ENCODE data around the gene CRYL1.

CRYL1 gene

GRCh38 chr13:20534038-20534608 is 8.5 kb upstream of the CRYL1 start:
- no peak overlapping the region for H3K4me3 ChIP-seq (ENCODE audit: low read length)
- no peak for DNase-seq (ENCODE audit: low read depth)
- TF ChIP-seq, protein P1, sequence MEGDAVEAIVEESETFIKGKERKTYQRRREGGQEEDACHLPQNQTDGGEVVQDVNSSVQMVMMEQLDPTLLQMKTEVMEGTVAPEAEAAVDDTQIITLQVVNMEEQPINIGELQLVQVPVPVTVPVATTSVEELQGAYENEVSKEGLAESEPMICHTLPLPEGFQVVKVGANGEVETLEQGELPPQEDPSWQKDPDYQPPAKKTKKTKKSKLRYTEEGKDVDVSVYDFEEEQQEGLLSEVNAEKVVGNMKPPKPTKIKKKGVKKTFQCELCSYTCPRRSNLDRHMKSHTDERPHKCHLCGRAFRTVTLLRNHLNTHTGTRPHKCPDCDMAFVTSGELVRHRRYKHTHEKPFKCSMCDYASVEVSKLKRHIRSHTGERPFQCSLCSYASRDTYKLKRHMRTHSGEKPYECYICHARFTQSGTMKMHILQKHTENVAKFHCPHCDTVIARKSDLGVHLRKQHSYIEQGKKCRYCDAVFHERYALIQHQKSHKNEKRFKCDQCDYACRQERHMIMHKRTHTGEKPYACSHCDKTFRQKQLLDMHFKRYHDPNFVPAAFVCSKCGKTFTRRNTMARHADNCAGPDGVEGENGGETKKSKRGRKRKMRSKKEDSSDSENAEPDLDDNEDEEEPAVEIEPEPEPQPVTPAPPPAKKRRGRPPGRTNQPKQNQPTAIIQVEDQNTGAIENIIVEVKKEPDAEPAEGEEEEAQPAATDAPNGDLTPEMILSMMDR (IDR thresholded peaks at IDR 0.05; ENCODE audit: insufficient read depth, low read depth, low read length, missing control alignments): no peak

DNA sequence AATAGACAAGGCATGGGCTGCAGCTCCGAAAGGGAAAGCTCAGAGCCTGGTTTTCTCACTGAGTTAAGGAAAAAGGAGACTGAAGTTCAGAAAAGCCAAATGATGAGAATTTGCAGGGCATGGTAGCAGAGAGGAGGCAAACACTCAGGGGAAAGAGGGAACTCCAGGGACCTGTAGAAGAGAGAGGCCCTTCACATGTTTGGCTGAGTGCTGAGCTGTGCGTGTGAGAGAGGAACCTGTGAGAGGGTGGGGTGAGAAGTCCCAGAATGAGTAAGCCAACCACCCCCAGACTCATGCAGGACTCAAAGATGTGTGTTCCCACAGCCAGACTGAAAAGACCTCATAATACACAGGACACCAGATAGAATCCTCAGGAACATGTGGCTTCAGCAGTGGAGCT is 2.8 kb upstream of the CRYL1 start:
- TF ChIP-seq, protein P1 (IDR thresholded peaks at IDR 0.05; ENCODE audit: insufficient read depth, low read depth, low read length, missing control alignments): no peak

GRCh38 chr13:20526664-20527063 is 1.0 kb upstream of the CRYL1 start:
- H3K4me3 ChIP-seq (ENCODE audit: low read length): peak overlapping the region; percentile 69
- TF ChIP-seq, protein P1 (IDR thresholded peaks at IDR 0.05; ENCODE audit: insufficient read depth, low read depth, low read length, missing control alignments): no peak
- no peak for DNase-seq (ENCODE audit: low read depth)

More for the DNA sequence above, 2.8 kb upstream of the CRYL1 start:
- DNase-seq (ENCODE audit: low read depth): no peak
- H3K4me3 ChIP-seq (ENCODE audit: low read length): no peak overlapping the region

DNA sequence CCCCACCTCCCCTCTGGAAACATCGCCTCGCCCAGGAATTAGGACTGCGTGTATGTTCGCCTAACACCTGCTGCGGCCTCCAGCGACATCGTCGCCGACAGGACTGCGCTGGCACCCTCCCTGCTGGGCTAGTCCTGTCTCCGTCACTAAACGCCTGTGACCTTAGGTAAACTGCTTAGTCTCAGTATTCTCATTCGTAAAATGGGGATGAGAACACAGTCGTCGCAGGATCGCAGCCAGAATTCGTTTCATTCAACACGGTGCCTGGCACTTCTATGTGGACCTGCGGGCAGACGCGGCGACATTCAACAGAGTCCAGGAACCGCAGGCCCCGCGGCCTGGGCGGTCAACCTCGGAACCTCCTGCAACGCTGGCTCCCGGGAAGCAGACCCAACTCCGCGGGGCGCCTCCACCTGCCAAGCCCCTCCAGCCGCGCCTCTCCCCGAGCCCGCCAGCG is 485 bp downstream of the CRYL1 start:
- TF ChIP-seq, protein P1 (IDR thresholded peaks at IDR 0.05; ENCODE audit: insufficient read depth, low read depth, low read length, missing control alignments): no peak
- peak overlapping the region; percentile 69 for H3K4me3 ChIP-seq (ENCODE audit: low read length)
- peak; percentile 6 for DNase-seq (ENCODE audit: low read depth)

- no peak for DNase-seq (ENCODE audit: low read depth)
- no peak overlapping the region for H3K4me3 ChIP-seq (ENCODE audit: low read length)
- TF ChIP-seq, protein P1 (IDR thresholded peaks at IDR 0.05; ENCODE audit: insufficient read depth, low read depth, low read length, missing control alignments): no peak
These were observed 4.1 kb downstream of the CRYL1 start for GRCh38 chr13:20521364-20522115.

GRCh38 chr13:20519875-20520274 is 5.8 kb downstream of the CRYL1 start:
- no peak overlapping the region for H3K4me3 ChIP-seq (ENCODE audit: low read length)
- TF ChIP-seq, protein P1 (IDR thresholded peaks at IDR 0.05; ENCODE audit: insufficient read depth, low read depth, low read length, missing control alignments): no peak
- no peak for DNase-seq (ENCODE audit: low read depth)

Data from epithelial cell of esophagus (primary cell).